ENCODE data around the gene ZNRD2.

DNA sequence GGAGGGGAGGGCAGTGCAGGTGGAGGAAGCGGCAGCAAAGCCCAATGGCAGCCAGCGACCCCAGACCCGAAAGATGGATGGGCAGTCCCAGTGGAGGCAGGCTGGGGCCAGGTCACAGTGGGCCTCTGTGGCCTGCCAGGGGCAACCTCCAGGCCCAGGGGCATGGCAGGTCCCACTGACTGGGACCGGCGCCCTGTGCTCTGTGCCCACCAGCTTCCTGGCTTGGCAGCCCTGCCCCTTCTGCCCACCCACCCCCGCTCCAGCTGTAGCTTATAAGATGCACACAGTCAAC is 29.6 kb downstream of the ZNRD2 start:
- TF ChIP-seq, protein P1, sequence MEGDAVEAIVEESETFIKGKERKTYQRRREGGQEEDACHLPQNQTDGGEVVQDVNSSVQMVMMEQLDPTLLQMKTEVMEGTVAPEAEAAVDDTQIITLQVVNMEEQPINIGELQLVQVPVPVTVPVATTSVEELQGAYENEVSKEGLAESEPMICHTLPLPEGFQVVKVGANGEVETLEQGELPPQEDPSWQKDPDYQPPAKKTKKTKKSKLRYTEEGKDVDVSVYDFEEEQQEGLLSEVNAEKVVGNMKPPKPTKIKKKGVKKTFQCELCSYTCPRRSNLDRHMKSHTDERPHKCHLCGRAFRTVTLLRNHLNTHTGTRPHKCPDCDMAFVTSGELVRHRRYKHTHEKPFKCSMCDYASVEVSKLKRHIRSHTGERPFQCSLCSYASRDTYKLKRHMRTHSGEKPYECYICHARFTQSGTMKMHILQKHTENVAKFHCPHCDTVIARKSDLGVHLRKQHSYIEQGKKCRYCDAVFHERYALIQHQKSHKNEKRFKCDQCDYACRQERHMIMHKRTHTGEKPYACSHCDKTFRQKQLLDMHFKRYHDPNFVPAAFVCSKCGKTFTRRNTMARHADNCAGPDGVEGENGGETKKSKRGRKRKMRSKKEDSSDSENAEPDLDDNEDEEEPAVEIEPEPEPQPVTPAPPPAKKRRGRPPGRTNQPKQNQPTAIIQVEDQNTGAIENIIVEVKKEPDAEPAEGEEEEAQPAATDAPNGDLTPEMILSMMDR (IDR thresholded peaks at IDR 0.05), result no peak
- TF ChIP-seq POLR2A (IDR thresholded peaks at IDR 0.05), result no peak
